ENCODE measurements around the gene PRL.

Gene PRL

GRCh38 chr6:22295145-22295544 lies 1.7 kb downstream of the PRL start:
- no peak for TF ChIP-seq ZBTB26 (tag by site-specific recombination; optimal IDR thresholded peaks at IDR 0.05)
- TF ChIP-seq ZNF324 (tag by site-specific recombination; IDR thresholded peaks at IDR 0.05), result no peak
- no peak for TF ChIP-seq ZSCAN23 (tag by site-specific recombination; IDR thresholded peaks at IDR 0.05)
- no peak for TF ChIP-seq GLI2 (tag by site-specific recombination; IDR thresholded peaks at IDR 0.05; ENCODE audit: borderline replicate concordance, low read depth)
- TF ChIP-seq KLF8 (tag by site-specific recombination; IDR thresholded peaks at IDR 0.05), result no peak
- TF ChIP-seq ZNF423 (tag by site-specific recombination; IDR thresholded peaks at IDR 0.05), result no peak
- TF ChIP-seq ZNF843 (tag by site-specific recombination; IDR thresholded peaks at IDR 0.05), result no peak
- no peak for TF ChIP-seq ZNF24 (tag by site-specific recombination; IDR thresholded peaks at IDR 0.05)
- H3K4me3 ChIP-seq (ENCODE audit: low read depth, low read length), result no peak overlapping the region
- CTCF ChIA-PET, result interaction anchor here (0.7 kb wide), 1 partner anchor 1560 kb away, joined by 3 read pairs; no protein-coding TSS in a partner anchor
- H3K27ac ChIP-seq (ENCODE audit: extremely low read depth, low read depth, low read length), result no peak overlapping the region
- POLR2A ChIA-PET, result interaction anchor here (0.5 kb wide), 1 partner anchor 35 kb away, joined by 5 read pairs; no protein-coding TSS in a partner anchor
- H3K4me1 ChIP-seq (ENCODE audit: control insufficient read depth, insufficient read depth, low read length), result peaks cover 5% of the 10 kb centered on the region; the same call in 1 of the 2 replicates
- no peaks in the 10 kb centered on the region for H3K9me3 ChIP-seq (ENCODE audit: control insufficient read depth, insufficient read depth, low read depth, low read length)
- no peaks in the 10 kb centered on the region for H3K36me3 ChIP-seq (ENCODE audit: control insufficient read depth in 2 of 2, insufficient read depth in 1 of 2, low read length in 2 of 2)

- TF ChIP-seq ZNF624 (tag by site-specific recombination; IDR thresholded peaks at IDR 0.05) (no peak), ZNF639 (tag by site-specific recombination; IDR thresholded peaks at IDR 0.05) (no peak), ATF2 (tag by site-specific recombination; IDR thresholded peaks at IDR 0.05; ENCODE audit: low read depth) (no peak), ZNF561 (tag by site-specific recombination; IDR thresholded peaks at IDR 0.05; ENCODE audit: borderline replicate concordance) (no peak), ZNF585B (tag by site-specific recombination; IDR thresholded peaks at IDR 0.05) (no peak)
Observed at GRCh38 chr6:22294301-22294700, 2.5 kb downstream of the PRL start.

GRCh38 chr6:22290045-22290444 lies 6.8 kb downstream of the PRL start:
- Histone ChIP-seq H3K4me3 (ENCODE audit: low read depth, low read length) (no peak overlapping the region), H3K9me3 (ENCODE audit: control insufficient read depth, insufficient read depth, low read depth, low read length) (no peaks in the 10 kb centered on the region), H3K27ac (ENCODE audit: extremely low read depth, low read depth, low read length) (no peak overlapping the region), H3K4me1 (ENCODE audit: control insufficient read depth, insufficient read depth, low read length) (0 out of 2 replicates have a peak, but pooled peaks cover 3% of the 10 kb centered on the region), H3K36me3 (ENCODE audit: control insufficient read depth in 2 of 2, insufficient read depth in 1 of 2, low read length in 2 of 2) (no peaks in the 10 kb centered on the region)
- no peak for TF ChIP-seq ZNF155 (tag by site-specific recombination; IDR thresholded peaks at IDR 0.05)
- TF ChIP-seq PRDM10 (tag by site-specific recombination; IDR thresholded peaks at IDR 0.05), result no peak
- no peak for TF ChIP-seq ZNF132 (tag by site-specific recombination; IDR thresholded peaks at IDR 0.05; ENCODE audit: borderline replicate concordance)
- TF ChIP-seq ZNF639 (tag by site-specific recombination; IDR thresholded peaks at IDR 0.05), result no peak
- TF ChIP-seq ZNF37A (tag by site-specific recombination; IDR thresholded peaks at IDR 0.05), result no peak
- TF ChIP-seq ZNF596 (tag by site-specific recombination; IDR thresholded peaks at IDR 0.05), result no peak
- TF ChIP-seq ZSCAN18 (tag by site-specific recombination; IDR thresholded peaks at IDR 0.05), result no peak
- CTCF ChIA-PET, result no interaction called here
- POLR2A ChIA-PET, result no interaction called here

More at GRCh38 chr6:22294301-22294700, 2.5 kb downstream of the PRL start:
- Histone ChIP-seq H3K27ac (ENCODE audit: extremely low read depth, low read depth, low read length) (no peak overlapping the region), H3K4me1 (ENCODE audit: control insufficient read depth, insufficient read depth, low read length) (peaks cover 5% of the 10 kb centered on the region; the same call in 1 of the 2 replicates), H3K9me3 (ENCODE audit: control insufficient read depth, insufficient read depth, low read depth, low read length) (no peaks in the 10 kb centered on the region), H3K36me3 (ENCODE audit: control insufficient read depth in 2 of 2, insufficient read depth in 1 of 2, low read length in 2 of 2) (no peaks in the 10 kb centered on the region), H3K4me3 (ENCODE audit: low read depth, low read length) (no peak overlapping the region)
- ChIA-PET POLR2A (no interaction called here), CTCF (interaction anchor here (0.6 kb wide), 1 partner anchor 716 kb away, joined by 5 read pairs; no protein-coding TSS in a partner anchor)

Measured in HEK293 (cell line).